A549 (cell line): ENCODE measurements around the gene PGAP3. TPM values are rescaled to one million over a fixed set of nuclear protein-coding genes. Genes with fewer than 3 reads are reported as not detected.

Experiments
- ATAC-seq, 2 experiments: fragments of 200-7000 bp in 1 of 2; fragments of >200 bp in 1 of 2; cut with Nextera tagmentation in 1 of 2; cut with Tn5 transposase in 1 of 2; 3 replicates each; pipeline versions ENCODE4 v1.8.0 to v1.9.1; 2018 to 2020; ENCODE audit warnings: mild to moderate bottlenecking in 1 of 2, moderate library complexity in 1 of 2
- CTCF ChIA-PET: fragments of 300-600 bp; sonication (Branson Sonifier 250); formaldehyde crosslinking; extraction: SDS; loops from one replicate; lab custom pipeline; 2021; ENCODE audit warnings: antibody characterized with exemption, inconsistent platforms; lab: Yijun Ruan, JAX
- POLR2A ChIA-PET: fragments of 350-600 bp; formaldehyde crosslinking; extraction: SDS; loops from one replicate; lab custom pipeline; 2021; ENCODE audit warnings: antibody characterized with exemption, inconsistent platforms; lab: Yijun Ruan, JAX
- DNase-seq, 2 experiments: peaks; one replicate each; pipeline versions ENCODE4 v3.0.0 to v3.0.0-alpha.2; 2011 to 2016; ENCODE audit warnings: low read depth in 1 of 2, low spot score in 1 of 2
- FAIRE-seq: peaks from 2 replicates; lab custom pipeline; 2011; peaks lifted over from hg19 to GRCh38; lab: Jason Lieb, UNC
- H3K27ac ChIP-seq, 2 experiments: fragments of >200 bp; sonication (Bioruptor Twin); formaldehyde crosslinking; 3 replicates each; pipeline ENCODE4 v1.5.1; 2016 to 2017
- H3K4me1 ChIP-seq: fragments of >200 bp; sonication (Bioruptor Twin); formaldehyde crosslinking; 3 replicates; pipeline ENCODE4 v1.6.1; 2016
- H3K4me2 ChIP-seq: fragments of >200 bp; sonication (Bioruptor Twin); formaldehyde crosslinking; 3 replicates; pipeline ENCODE4 v1.6.1; 2016
- H3K4me3 ChIP-seq: fragments of >200 bp; sonication (Bioruptor Twin); formaldehyde crosslinking; 3 replicates; pipeline ENCODE4 v1.5.1; 2016
- H3K9me3 ChIP-seq: fragments of >200 bp; sonication (Bioruptor Twin); formaldehyde crosslinking; 3 replicates; pipeline ENCODE4 v1.6.1; 2016
- CBX2 ChIP-seq: fragments of 200-600 bp; sonication (generic); IDR thresholded peaks from 2 replicates; pipeline ENCODE4 v1.6.1; 2016; ENCODE audit warnings: low read depth, mild to moderate bottlenecking, borderline replicate concordance
- CBX8 ChIP-seq: fragments of 200-600 bp; sonication (generic); IDR thresholded peaks from 2 replicates; pipeline ENCODE4 v1.6.1; 2016
- CEBPB ChIP-seq, 2 experiments: fragments of >200 bp in 1 of 2; sonication (Bioruptor Twin) in 1 of 2; formaldehyde crosslinking in 1 of 2; IDR thresholded peaks; 2 replicates each; pipeline ENCODE4 v1.6.1; 2012 to 2016
- CHD2 ChIP-seq: fragments of 150-350 bp; IDR thresholded peaks from 2 replicates; pipeline ENCODE4 v1.6.1; 2014; ENCODE audit warnings: low read length; ENCODE audit not compliant: partially characterized antibody
- CHD4 ChIP-seq: fragments of 200-600 bp; sonication (generic); IDR thresholded peaks from 2 replicates; pipeline ENCODE4 v1.6.1; 2016; ENCODE audit warnings: antibody characterized with exemption, mild to moderate bottlenecking, borderline replicate concordance
- EP300 ChIP-seq, 2 experiments: fragments of >200 bp; sonication (Bioruptor Twin); formaldehyde crosslinking; IDR thresholded peaks; 2 replicates in 1 of 2; 3 replicates in 1 of 2; pipeline ENCODE4 v1.6.1; 2016 to 2017
- FOSB ChIP-seq: fragments of 250-450 bp; sonication (Bioruptor Pico); IDR thresholded peaks from 2 replicates; pipeline ENCODE4 v1.5.0; 2020; ENCODE audit warnings: mild to moderate bottlenecking, moderate library complexity
- FOSL2 ChIP-seq, 2 experiments: fragments of 450-650 bp in 1 of 2; fragments of >200 bp in 1 of 2; sonication (Bioruptor Twin) in 1 of 2; formaldehyde crosslinking; IDR thresholded peaks; 2 replicates each; pipeline versions ENCODE4 v1.5.0 to v1.6.1; 2016 to 2020; ENCODE audit warnings: mild to moderate bottlenecking in 1 of 2, moderate library complexity in 1 of 2
- FOXS1 ChIP-seq: fragments of 250-450 bp; sonication (Bioruptor Pico); IDR thresholded peaks from 2 replicates; pipeline ENCODE4 v1.5.0; 2020; ENCODE audit warnings: mild to moderate bottlenecking, moderate library complexity
- HMGXB4 ChIP-seq: fragments of 250-450 bp; sonication (Bioruptor Pico); IDR thresholded peaks from 2 replicates; pipeline ENCODE4 v1.5.0; 2021; ENCODE audit warnings: mild to moderate bottlenecking, moderate library complexity, borderline replicate concordance
- HOXB13 ChIP-seq: fragments of 250-450 bp; sonication (Bioruptor Pico); IDR thresholded peaks from 2 replicates; pipeline ENCODE4 v1.5.0; 2020; ENCODE audit warnings: low read depth, mild to moderate bottlenecking, moderate library complexity
- HOXB5 ChIP-seq: fragments of 250-450 bp; sonication (Bioruptor Pico); IDR thresholded peaks from 2 replicates; pipeline ENCODE4 v1.5.0; 2020; ENCODE audit warnings: mild to moderate bottlenecking, moderate library complexity
- KDM5A ChIP-seq: fragments of 200-600 bp; sonication (generic); IDR thresholded peaks from 2 replicates; pipeline ENCODE4 v1.6.1; 2016; ENCODE audit warnings: antibody characterized with exemption, mild to moderate bottlenecking
- MAX ChIP-seq: IDR thresholded peaks from 2 replicates; pipeline ENCODE4 v1.6.1; 2012
- NFE2L2 ChIP-seq: fragments of 150-350 bp; conservative IDR thresholded peaks from 2 replicates; pipeline ENCODE4 v1.6.1; 2014; ENCODE audit warnings: low read length
- NPAS2 ChIP-seq: fragments of 250-450 bp; sonication (Bioruptor Pico); IDR thresholded peaks from 2 replicates; pipeline ENCODE4 v1.8.0; 2022; ENCODE audit warnings: mild to moderate bottlenecking, moderate library complexity, borderline replicate concordance
- RNF2 ChIP-seq: fragments of 200-600 bp; sonication (generic); IDR thresholded peaks from 2 replicates; pipeline ENCODE4 v1.6.1; 2016; ENCODE audit warnings: low read depth, mild to moderate bottlenecking, antibody characterized with exemption, moderate library complexity, borderline replicate concordance
- SREBF2 ChIP-seq: fragments of 450-650 bp; IDR thresholded peaks from 2 replicates; pipeline ENCODE4 v1.6.1; 2014; ENCODE audit warnings: mild to moderate bottlenecking, moderate library complexity
- USF2 ChIP-seq: fragments of 450-650 bp; IDR thresholded peaks from 2 replicates; pipeline ENCODE4 v1.6.1; 2014; ENCODE audit warnings: antibody characterized with exemption
- ZC3H11A ChIP-seq: fragments of 450-650 bp; IDR thresholded peaks from 2 replicates; pipeline ENCODE4 v1.6.1; 2014; ENCODE audit warnings: antibody characterized with exemption, mild to moderate bottlenecking
- ZNF302 ChIP-seq: fragments of 250-450 bp; sonication (Bioruptor Pico); IDR thresholded peaks from 2 replicates; pipeline ENCODE4 v1.9.0; 2021; ENCODE audit warnings: inconsistent platforms, mild to moderate bottlenecking, moderate library complexity
- WGBS: methylation state at CpG from one replicate; pipeline ENCODE4 v1.1.6; 2017; ENCODE audit errors: missing lambda C conversion rate; 5-methylcytosine and 5-hydroxymethylcytosine counted together
- polyA plus RNA-seq, 4 experiments: library from polyadenylated mRNA; depleted of rRNA in 3 of 4; stranded (reverse); fragments of >200 nt; fragmentation: RNase III in 1 of 4; extraction: RNeasy Plus Mini Kit Qiagen cat#74134 plus additional on column Dnase treatment in 1 of 4; gene quantifications; 2 replicates in 3 of 4; 3 replicates in 1 of 4; pipeline ENCODE4 v1.2.3, GENCODE V29; 2011 to 2017

The PGAP3 gene
- polyA plus RNA-seq, 2 of the 4 experiments (the other 2 are of a cell fraction) = 7.3 to 8.5 TPM

GRCh38 chr17:39659279-39660010 lies 28.4 kb downstream of the PGAP3 start:
- ATAC-seq (no peak), FAIRE-seq (no peak), DNase-seq (no peak)
- TF ChIP-seq ZC3H11A (no peak), CHD4 (no peak), CBX8 (no peak), EP300 (IDR thresholded peaks at IDR 0.05) (no peak), FOSB (CRISPR knock-in tag) (no peak), CBX2 (no peak), KDM5A (no peak), RNF2 (no peak), USF2 (no peak), HOXB13 (no peak), CHD2 (no peak), CEBPB (IDR thresholded peaks at IDR 0.05) (no peak), NPAS2 (CRISPR knock-in tag) (no peak)
- WGBS = 76% methylated on average over 15 of the region's 15 CpGs
- Histone ChIP-seq H3K4me3 (no peak overlapping the region), H3K4me2 (no peak overlapping the region), H3K27ac (no peak overlapping the region), H3K4me1 (peaks cover 24% of the 10 kb centered on the region), H3K9me3 (no peaks in the 10 kb centered on the region)
- CTCF ChIA-PET = interaction anchor here (0.9 to 50.7 kb wide), 6 partner anchors 9 to 71 kb away, joined by 3 to 1391 read pairs (median 4); partner anchors contain the start of genes MIEN1, PNMT, PPP1R1B and STARD3
- POLR2A ChIA-PET = no interaction called here

GRCh38 chr17:39658760-39659159 lies 29.1 kb downstream of the PGAP3 start:
- WGBS = 87% methylated on average over 3 of the region's 3 CpGs
- TF ChIP-seq SREBF2 = no peak
- TF ChIP-seq FOXS1 (CRISPR knock-in tag) = no peak
- no peak for TF ChIP-seq NFE2L2
- TF ChIP-seq HMGXB4 (CRISPR knock-in tag) = no peak
- TF ChIP-seq MAX = no peak
- TF ChIP-seq FOSL2 (IDR thresholded peaks at IDR 0.05) = no peak
- no peak for TF ChIP-seq FOSL2 (CRISPR knock-in tag; IDR thresholded peaks at IDR 0.05)
- TF ChIP-seq ZNF302 (CRISPR knock-in tag) = no peak
- no peak for TF ChIP-seq HOXB5
- TF ChIP-seq USF2 = no peak
- FAIRE-seq (no peak), ATAC-seq (no peak), DNase-seq (no peak)
- ChIA-PET CTCF (interaction anchor here (43.0 to 48.4 kb wide), 2 partner anchors 26 to 42 kb away, joined by 1391 to 1581 read pairs; partner anchors contain the start of genes ERBB2, NEUROD2, PGAP3 and PNMT), POLR2A (no interaction called here)
- no peak overlapping the region for H3K27ac ChIP-seq
- H3K9me3 ChIP-seq = no peaks in the 10 kb centered on the region
- H3K4me3 ChIP-seq = no peak overlapping the region
- peaks cover 17% of the 10 kb centered on the region for H3K4me1 ChIP-seq
- H3K4me2 ChIP-seq = no peak overlapping the region
